Iris pigment epithelial cell (primary cell): ENCODE data around the gene WNT8B.

Experiments used
- DNase-seq: peaks from one replicate; pipeline ENCODE4 v3.0.0-alpha.2; 2011; ENCODE audit warnings: low read depth

The WNT8B gene

DNA sequence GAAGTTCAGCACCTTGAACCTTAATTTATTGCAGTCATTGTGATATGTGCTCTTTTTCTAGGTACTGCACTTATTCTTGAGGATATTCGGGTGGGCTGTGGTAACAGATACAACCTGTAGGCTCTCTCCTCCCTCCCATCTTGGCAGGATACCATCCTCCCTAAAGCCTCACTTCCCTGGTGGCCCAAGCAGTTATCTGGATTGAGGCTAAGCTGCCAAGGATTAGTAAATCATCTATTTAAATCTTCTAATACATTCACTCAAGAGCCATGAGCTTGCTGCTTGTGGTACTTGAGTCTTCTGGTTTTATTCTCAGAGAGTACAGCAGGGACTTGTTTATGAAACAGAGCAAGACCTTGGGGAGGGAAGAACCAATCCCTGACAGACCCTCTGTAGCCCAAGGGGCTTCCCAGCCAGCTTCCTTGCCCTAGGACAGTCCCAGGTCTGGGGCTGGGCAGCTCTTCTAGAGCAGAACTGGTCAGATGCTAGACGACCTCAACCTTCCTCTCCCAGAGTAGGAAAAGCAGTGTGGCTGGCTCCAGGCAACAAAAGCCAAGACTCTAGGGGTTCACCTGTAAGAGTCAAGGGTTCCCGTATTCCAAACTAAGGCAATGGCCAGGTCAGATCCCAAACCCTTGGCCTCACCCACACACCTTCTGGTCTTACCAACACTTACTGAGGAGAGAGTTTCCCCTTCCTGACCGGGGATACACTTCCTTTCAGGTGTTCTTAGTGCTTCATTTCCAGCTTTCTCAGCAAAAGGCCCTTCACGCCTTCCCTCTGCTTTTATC lies 21.3 kb downstream of the WNT8B start:
- DNase-seq: no peak

DNA sequence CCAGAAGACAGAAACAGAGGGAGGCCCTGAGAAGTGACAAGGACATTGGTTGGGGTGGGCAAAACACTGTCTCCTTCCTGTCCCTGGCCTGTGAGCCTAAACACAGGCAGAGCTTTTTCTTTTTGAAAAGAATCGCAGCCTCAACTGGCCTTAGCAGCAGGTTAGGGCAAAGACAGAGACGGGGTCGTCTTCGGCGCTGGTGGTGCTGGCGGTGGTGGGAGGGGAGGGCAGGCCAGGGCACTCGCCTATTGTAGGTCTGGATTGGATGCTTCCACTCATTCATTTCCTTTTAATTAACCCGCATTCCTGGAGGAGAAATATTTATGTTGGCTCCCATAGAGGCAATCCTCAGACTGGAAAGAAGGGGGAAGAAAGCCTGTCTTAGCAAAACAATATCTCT lies 22.6 kb downstream of the WNT8B start:
- no peak for DNase-seq

DNA sequence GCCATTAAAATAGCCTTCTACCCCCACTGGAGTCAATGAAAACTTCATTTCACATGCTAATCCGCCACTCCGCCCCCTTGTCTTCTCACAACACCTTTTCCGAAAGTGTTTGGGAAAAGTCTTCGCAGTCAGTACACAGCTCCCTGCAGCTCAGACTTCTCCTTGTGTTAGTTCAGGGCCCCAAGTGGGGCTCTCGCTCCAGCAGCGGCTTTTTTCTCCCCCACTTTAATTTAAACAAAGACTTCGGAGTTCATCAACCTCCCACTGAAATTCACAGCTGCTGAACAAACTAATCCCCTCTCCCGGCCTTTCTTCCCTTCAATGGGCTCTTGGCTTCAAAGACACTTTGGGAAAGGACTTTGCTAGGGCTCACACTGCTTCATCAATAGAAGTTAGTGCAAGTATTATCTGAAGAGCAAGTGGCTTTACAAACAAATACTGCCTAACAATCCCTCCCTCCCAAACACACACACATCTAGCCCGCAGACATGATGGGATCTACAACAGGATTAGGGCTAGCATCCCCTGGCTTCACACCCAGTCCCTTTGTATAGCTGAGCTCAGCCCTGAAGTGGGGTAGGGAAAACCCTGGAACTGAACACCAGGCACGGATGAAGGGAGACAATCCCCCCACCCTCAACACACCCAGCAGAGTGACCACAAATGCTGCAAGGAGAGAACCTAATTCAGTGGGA lies 23.1 kb downstream of the WNT8B start:
- no peak for DNase-seq

DNA sequence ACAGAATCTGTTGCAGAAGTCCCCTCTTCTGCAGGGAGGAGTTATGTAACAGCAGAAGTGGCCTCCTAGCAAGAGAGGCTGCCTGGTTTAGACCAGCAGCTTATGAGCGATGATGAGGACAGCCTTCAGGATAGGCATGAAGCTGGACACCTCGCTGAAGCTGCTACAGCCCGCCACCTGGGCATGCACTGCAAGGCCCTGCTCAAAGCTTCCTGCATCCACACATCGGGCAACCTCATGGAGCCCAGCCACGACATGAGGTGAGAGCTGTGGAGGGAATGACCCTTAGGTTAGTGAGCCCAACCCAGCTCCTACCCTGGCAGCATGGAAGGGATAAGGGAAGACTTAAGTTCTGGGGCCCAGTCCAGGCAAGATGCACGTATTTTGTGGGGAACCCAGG lies 24.7 kb downstream of the WNT8B start:
- DNase-seq: no peak

DNA sequence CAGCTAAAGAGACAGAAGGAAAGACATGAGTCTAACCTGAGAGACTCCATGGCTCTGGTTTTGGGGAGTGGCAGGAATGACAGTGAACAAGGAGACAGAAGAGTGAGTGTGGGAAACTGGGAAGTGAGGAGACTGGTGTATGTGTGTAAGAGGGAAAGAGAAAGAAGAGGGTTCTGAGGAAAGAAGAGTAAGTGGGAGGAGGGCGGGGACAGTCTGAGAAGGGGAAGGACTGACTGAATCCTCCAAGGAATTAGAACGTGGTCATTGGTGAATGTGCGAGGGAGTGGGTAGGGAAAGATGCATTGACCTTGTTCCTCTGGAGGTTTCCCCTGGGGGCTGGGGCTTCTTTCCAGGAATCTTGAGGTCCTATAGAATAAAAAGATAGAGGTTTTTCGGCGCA lies 26.6 kb downstream of the WNT8B start:
- DNase-seq: no peak

DNA sequence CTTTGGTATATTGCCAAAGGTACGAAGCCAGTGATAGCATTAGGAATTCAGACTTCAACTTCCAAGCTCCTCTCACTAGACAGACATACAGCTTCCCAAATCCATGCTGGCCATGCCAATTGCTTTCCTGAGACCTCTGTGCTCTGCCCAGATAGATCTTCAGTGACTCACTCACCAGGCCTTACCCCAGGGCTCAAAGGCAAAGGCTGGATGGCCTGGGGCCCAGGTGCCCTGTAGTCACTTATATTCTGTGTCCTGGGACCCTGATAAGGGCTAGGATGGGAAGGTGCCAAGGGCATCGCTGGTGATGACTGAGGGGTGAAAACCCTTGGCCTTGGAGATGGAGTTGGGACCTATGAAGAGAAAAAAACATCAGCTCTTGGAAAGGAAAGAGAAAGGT lies 27.7 kb downstream of the WNT8B start:
- no peak for DNase-seq

DNA sequence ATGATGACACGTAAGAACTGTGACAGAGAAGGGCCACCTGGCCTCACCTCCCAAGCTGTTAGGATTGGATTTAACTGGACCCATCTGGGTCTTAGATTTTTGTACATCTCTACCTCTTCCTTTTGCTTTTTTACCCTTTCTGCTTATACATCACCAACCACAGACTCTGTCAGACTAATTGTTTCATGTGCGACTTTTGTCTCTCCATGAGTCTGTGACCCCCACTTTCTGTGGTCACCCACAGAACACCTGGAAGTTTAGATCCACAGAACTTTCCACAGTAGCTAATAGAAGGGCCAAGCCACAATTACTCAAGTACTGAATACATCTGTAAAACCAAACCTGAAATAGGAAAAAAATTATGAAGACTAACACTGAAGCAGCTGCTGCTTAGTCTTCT lies 33.8 kb downstream of the WNT8B start:
- DNase-seq: no peak

DNA sequence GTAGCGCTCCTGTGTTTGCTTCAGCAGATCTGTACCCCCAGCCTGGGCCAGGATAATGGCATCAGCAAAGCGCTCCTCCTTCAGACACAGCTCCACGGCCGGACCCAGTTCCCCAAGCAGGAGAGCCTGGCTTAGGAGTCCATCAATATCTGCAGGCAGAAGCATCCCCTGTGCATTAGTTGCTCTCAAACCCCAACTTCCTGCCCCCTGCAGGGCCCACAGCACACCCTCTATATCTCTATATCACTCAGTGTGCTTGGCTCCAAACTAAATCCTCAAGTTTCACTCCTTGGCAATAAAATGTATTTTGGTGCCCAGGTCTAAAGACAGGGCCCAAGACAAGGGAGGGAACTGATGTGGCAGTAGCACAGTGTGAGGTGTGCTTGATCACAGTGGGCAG lies 35.2 kb downstream of the WNT8B start:
- DNase-seq: no peak

DNA sequence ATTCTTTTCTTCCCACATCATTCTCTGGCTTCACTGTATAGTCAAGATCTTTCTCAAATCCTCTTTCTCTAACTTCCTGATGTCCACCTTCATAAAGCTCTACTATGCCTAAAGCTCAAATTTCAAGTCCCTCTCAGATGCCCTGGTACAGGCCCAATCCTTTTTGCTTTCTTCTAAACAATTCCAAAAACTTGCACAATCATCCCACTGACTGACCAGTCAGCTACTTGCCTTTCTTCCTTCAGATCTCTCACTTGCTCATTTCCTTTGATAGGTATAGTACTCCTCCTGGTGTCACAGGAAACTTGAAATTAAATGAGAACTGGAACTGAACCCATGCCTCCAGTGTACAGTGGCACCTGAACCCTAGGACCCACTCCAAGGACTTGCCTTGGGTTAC lies 38.6 kb downstream of the WNT8B start:
- DNase-seq: peak; percentile 61

DNA sequence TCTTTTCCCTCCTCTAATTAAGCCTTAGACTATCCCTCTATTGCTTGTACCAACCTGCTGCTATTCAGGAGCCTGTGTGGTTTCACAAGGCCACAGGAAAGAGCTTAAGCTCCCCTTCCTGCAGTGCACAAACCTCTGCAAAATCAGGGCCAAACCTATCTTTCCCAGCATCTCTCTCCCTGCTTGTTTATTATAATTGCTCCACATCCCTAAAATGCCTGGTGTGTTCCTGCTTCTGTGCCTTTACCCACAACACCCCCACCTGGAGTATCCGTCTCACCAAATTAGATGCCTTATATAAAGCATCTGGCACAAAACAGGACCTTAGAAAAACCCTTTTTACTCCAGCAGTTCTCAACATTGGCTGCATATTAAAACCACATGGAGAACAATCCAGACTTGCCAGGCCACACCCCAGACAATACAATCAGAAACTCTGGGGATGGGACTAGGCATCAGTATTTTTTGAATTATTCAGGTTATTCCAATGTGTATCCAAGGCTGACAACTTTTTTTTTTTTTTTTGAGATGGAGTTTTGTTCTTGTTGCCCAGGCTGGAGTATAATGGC lies 40.2 kb downstream of the WNT8B start:
- peak; percentile 39 for DNase-seq

DNA sequence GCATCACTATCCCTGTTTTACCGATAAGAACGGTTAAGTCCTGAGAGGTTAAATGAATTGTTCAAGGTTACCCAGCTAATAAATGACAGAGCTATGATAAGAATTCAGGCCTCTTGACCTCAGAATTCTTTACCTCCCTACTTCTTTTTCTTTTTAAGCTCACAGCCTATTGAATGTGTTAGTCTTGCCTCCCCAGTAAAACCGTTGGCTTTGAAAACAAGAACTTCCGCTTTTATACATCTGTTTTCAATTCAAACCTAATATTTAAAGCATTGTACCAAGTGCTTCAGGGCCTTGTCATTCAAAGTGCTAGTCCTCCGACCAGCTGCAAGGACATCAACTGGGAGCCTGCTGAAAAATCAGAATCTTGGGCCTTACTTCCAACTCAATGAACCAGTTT lies 41.3 kb downstream of the WNT8B start:
- peak; percentile 79 for DNase-seq

DNA sequence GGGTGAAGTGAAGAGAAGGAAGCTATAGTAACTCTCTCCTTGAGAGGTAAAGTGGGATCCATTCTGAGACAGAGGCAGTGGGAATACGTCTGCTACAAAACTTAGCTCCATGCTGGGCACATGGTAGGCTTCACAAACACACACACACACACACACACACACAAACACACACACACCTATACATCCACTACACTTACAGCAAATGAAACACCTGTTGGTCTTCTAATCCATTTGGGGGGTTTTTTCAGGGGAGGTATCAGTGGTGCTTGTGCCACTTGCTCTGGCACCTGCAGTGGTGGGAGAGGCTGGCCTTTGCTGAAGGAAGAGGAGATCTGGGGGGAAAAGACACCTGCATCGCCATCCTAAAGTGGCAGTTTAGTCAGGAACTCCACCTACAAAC lies 42.4 kb downstream of the WNT8B start:
- no peak for DNase-seq

DNA sequence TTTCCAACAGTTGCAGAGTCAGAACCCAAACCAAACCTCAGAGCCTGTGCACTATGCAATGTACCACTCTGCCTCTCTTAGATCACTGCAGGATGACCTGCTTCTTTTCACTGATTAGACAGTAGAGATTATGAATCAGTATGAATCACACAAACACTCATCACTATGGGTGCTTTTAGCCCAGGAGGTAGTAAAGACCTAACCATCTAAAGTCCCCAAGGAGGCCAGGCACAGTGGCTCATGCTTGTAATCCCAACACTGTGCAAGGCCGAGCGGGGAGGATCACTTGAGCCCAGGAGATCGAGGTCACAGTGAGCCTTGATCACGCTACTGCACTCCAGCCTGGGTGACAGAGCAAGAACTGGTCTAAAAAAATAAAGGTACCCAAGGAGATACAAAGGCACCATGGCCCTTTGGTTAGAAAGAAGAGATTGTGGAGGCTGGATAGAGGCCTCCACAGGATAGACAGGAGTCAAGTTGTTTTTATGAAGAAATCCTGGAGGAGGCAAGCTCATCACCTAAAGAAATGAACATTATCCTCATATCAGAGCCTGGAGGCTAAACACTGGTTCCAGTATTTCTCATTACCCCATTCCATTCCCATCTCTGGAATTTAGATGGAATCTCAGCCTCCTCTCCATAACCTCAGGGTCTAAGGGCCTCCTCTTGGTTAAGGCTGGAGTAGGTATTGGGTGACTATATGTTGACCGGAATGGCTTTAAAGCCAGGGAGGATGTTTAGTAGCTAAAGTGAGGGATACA lies 44.0 kb downstream of the WNT8B start:
- peak; percentile 77 for DNase-seq

DNA sequence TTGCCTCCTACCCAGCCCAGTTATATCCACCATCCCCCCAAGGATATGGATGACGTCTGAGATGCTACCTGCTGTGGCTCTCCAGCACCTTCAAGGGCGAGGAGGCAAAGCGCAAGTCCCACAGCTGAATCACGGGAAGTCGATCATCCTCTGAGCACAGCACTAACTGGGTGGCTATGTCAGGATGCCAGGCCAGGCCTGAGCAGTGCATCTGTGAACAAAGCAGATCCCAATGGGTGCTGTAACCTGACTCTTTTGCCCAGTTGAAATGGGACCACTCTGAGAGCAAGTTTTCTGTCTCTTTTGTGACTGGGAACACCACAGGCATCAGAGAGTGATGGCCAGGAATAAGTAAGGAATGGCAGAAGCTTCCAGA lies 44.5 kb downstream of the WNT8B start:
- no peak for DNase-seq

DNA sequence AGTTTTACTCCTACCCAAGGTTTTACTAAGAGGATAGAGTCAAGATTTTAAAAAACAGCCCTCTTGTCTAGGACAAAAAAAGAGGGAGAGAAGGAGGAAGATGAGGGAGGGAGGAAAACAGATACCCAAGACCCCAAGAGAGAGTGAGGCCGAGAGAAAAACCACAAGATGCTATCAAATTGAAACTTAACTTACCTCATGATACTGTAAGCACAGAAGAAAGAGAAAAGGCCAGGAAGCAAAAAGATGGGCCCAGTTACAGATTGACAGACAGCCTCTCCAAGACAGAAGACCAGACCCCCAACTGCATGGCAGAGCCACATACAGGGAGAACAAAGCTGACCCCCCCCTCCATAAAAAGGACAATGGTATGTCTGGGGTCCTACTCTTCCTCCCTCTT lies 45.5 kb downstream of the WNT8B start:
- DNase-seq: no peak

DNA sequence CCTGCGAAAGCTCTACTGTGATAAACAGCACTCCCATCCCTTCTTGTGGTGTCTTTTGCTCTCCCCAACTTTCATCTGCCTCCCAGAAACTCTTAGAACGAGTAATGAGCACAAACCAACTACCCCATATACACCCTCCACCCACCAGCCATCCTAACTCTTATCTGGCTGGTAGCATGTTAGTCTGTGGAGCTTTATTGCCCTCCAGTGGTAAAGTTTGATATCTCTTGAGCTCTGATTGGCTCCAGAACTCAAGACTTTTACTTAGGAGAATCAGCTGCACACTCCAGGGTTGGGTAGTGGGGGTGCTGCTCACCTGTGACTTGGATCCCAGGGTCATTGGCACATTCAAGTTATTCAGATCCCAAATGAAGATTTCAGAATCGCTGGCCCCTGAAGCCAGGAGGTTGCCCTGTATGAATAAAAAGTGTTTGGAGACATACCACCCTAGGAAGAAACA lies 45.9 kb downstream of the WNT8B start:
- peak; percentile 64 for DNase-seq

DNA sequence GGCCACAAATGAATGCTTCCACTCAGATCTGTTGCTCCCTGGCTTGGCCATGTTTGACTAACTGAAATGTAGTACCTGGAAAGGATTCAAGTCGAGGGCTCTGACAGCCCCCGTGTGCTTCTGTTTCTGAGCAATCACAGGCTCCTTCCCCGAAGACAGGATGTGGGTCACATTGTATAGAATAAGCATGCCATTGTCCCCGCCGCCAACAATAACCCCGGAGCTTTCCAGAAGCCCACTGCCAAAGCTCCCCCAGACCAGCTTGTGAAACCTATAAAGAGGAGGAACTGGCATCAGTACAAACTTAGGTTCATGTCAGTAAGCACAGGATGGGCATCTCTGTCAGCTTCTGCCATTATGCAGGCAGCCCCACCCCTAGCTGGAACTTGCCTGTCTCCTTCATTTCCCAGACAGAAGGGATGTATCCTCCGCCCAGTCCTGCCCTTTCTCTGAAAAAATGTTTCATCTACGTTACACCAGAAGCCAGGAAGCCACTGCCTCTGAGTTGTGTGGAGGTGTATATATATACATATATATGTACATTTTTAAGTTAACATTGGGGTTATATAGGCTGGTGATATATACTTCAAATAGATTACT lies 46.5 kb downstream of the WNT8B start:
- no peak for DNase-seq

DNA sequence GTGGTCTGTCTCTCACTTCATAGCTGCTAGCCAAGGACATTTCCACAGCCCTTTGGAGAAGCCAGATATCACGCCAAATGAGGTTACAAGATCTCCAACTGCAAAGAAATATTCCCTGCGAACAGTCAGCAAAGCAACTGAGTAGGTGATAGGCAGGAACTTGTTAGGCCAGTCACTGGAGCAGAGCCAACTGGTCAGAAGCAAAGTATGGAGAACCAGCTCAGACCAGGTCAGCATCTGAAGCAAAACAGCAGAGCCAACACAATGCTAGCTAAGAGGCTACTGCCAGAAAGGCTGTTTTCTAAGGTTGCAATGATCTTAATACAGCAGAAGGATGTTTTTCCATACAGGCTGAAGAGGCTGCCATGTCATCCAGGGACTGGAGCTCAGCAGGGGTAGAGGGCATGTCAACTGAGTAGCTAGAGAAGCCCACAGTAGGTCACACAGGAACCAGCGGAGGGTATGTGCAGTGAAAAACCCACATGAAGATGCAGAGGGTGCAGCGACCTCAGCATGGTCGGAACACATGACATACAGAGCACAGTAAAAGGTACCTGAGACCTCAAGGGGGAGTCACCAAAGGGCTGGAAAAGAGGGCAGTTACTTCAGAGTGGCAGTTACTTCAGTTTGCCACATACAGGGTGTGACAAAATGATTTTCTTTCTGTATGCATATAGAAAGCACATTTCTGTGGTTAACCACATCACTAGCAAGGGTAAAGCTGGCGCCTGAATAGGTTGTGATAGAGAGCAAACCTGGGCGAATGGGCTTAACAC lies 47.9 kb downstream of the WNT8B start:
- no peak for DNase-seq

DNA sequence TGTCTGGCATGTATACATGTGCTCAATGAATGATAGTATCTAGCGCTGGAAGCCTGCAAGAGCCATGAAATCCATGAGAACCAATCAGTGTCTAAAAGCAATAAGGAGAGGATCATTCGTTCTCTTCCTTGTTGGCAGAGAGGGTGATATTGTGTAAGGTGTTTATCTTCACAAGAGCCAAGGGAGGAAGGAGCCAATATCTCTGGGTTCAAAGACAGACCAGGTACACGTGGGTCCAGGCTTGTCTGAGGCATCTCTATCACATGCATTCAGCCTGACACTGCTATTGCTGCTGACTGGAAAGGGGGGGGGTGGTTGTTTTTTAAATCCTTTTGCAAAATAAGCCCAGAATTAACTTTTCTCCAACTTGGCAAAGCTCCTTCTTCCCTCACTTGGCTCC lies 52.8 kb downstream of the WNT8B start:
- DNase-seq: no peak

DNA sequence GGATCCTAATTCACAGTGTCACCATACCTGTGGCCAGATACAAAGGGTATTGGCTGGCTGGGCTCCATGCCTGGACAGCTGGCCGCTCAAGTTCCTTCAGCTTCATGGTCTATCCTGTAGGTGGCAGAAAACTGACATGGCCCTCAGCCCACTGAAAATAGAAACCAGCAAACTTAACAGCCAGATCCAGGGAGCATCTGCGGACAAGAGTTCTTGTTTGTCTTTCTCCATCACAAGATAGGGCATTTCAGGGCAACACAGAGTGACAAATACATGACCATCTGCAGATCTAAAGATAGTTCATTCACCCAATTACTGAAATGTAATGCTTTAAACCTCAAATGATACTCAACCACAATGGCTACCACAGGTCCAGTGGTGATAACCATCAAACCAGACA lies 54.0 kb downstream of the WNT8B start:
- DNase-seq: no peak

DNA sequence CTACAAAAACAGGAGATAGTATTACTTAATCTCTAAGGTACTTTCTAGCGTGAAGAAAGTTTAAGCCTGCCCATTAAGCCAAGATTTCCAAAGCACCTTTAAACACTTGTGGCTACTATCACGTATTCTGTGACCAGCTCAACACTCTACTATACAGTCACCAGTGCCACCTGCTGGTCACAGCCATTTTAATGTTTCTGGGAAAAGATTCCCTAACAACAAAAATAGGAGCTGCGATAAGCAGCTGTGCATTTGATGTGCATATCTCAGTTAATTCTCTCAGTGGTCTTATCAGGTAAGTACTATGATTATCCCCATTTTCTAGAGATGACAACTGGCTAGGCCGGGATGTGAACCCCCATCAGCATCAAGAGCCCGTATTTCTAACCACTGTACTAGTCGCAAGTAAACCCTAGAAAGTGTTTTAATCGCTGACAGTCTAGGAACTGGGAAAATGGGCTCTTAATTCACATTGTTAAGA lies 56.0 kb downstream of the WNT8B start:
- peak; percentile 64 for DNase-seq
